NCI-H1417 treated with DMSO at 0.1 percent for 48 hours (cell line): ENCODE results near the gene SLC18A3.

Experiments used
- DNase-seq: peaks from one replicate; lab custom pipeline; 2025; lab: John Stamatoyannopoulos, UW

Gene SLC18A3

GRCh38 chr10:49596493-49596809, 13.7 kb upstream of the SLC18A3 start:
- no peak for DNase-seq

- DNase-seq = no peak
Measured at GRCh38 chr10:49596836-49597235, 13.3 kb upstream of the SLC18A3 start.

- no peak for DNase-seq
Measured at GRCh38 chr10:49597426-49598163, 12.5 kb upstream of the SLC18A3 start.

- DNase-seq = no peak
Measured at GRCh38 chr10:49598164-49598856, 11.8 kb upstream of the SLC18A3 start.

GRCh38 chr10:49598986-49599385, 11.1 kb upstream of the SLC18A3 start:
- no peak for DNase-seq

- no peak for DNase-seq
Measured at GRCh38 chr10:49599546-49599945, 10.6 kb upstream of the SLC18A3 start.

- no peak for DNase-seq
Measured at GRCh38 chr10:49600046-49600445, 10.1 kb upstream of the SLC18A3 start.

GRCh38 chr10:49600781-49601400, 9.2 kb upstream of the SLC18A3 start:
- no peak for DNase-seq

GRCh38 chr10:49601857-49602256, 8.3 kb upstream of the SLC18A3 start:
- no peak for DNase-seq

GRCh38 chr10:49602380-49603023, 7.6 kb upstream of the SLC18A3 start:
- DNase-seq = no peak

GRCh38 chr10:49605216-49605938, 4.7 kb upstream of the SLC18A3 start:
- no peak for DNase-seq

- DNase-seq = no peak
Measured at GRCh38 chr10:49605939-49606509, 4.1 kb upstream of the SLC18A3 start.

GRCh38 chr10:49606981-49607535, 3.1 kb upstream of the SLC18A3 start:
- DNase-seq = no peak

GRCh38 chr10:49608166-49609005, 1.7 kb upstream of the SLC18A3 start:
- no peak for DNase-seq

- DNase-seq = no peak
Measured at GRCh38 chr10:49609006-49609282, 1.2 kb upstream of the SLC18A3 start.

- no peak for DNase-seq
Measured at GRCh38 chr10:49609283-49610113, 612 bp upstream of the SLC18A3 start.

GRCh38 chr10:49610458-49611165, 502 bp downstream of the SLC18A3 start:
- DNase-seq = no peak

GRCh38 chr10:49611166-49611815, 1.2 kb downstream of the SLC18A3 start:
- DNase-seq = no peak
